ENCODE data around the gene SPSB2. TPM values are rescaled to one million over a fixed set of nuclear protein-coding genes. Genes with fewer than 3 reads are reported as not detected.

SPSB2 gene
- polyA plus RNA-seq, 4 donors: 9.7 to 22.5 (median 12.7) TPM

GRCh38 chr12:6821591-6822425 is 51.3 kb downstream of the SPSB2 start, which contains the start of gene GPR162:
GPR162 (plus strand) TSS chr12:6821821; CDS start chr12:6823899, 2,078 bp downstream.
- Histone ChIP-seq H3K27ac (ENCODE audit: low read depth in 1 of 3, low read length in 2 of 3) (peak within 1 kb of the TSS in 2 of 3 donors; percentile 13 to 59), H3K4me3 (ENCODE audit: low read depth in 1 of 3, low read length in 3 of 3) (peak within 1 kb of the TSS in 2 of 3 donors; percentile 2 to 39), H3K9me3 (ENCODE audit: control insufficient read depth in 2 of 2, insufficient read depth in 1 of 2, low read depth in 1 of 2, low read length in 1 of 2) (no peaks in the 10 kb centered on the region), H3K36me3 (ENCODE audit: control insufficient read depth in 3 of 3, insufficient read depth in 2 of 3, low read depth in 1 of 3, low read length in 3 of 3) (peaks cover 0 to 8% (median 0%) of the 10 kb centered on the region in 3 donors), H3K27me3 (ENCODE audit: control insufficient read depth in 3 of 3, insufficient read depth in 3 of 3, low read length in 3 of 3) (peaks cover 0 to 65% (median 2%) of the 10 kb centered on the region in 3 donors), H3K4me1 (ENCODE audit: control insufficient read depth in 3 of 3, insufficient read depth in 2 of 3, low read depth in 1 of 3, low read length in 2 of 3) (peaks cover 0 to 24% (median 0%) of the 10 kb centered on the region in 3 donors)
- DNase-seq (peak in 1 of 2 donors; percentile 66), FAIRE-seq (no peak)
- 1 to 5% (median 2%) methylated on average over 10 to 28 of the region's 28 CpGs for WGBS, 3 donors

Other genes with a start within 250 kb of the SPSB2 start
- 10 to 100 TPM in 1 of 4 donors, 1 to 10 TPM in 3; 6.2 to 19.7 (median 8.3) TPM for gene LPAR5, start 237.3 kb downstream of the SPSB2 start, polyA plus RNA-seq
- gene ACRBP, start 225.9 kb downstream of the SPSB2 start, polyA plus RNA-seq: 1 to 10 TPM; 2.6 to 5.9 (median 3.6) TPM
- 10 to 100 TPM; 29.3 to 61.0 (median 30.5) TPM for gene ING4, start 210.2 kb downstream of the SPSB2 start, polyA plus RNA-seq
- gene ZNF384, start 183.9 kb downstream of the SPSB2 start, polyA plus RNA-seq: 10 to 100 TPM; 26.2 to 82.3 (median 34.6) TPM
- 1 to 10 TPM in 2 of 4 donors, not detected in 2; 1.7 to 3.4 TPM for gene PIANP, start 172.5 kb downstream of the SPSB2 start, polyA plus RNA-seq
- gene COPS7A, start 149.3 kb downstream of the SPSB2 start, polyA plus RNA-seq: 10 to 100 TPM; 30.5 to 49.3 (median 36.1) TPM
- 100 to 1,000 TPM; 163 to 233 (median 187) TPM for gene MLF2, start 120.2 kb downstream of the SPSB2 start, polyA plus RNA-seq
- gene PTMS, start 106.9 kb downstream of the SPSB2 start, polyA plus RNA-seq: 100 to 1,000 TPM in 2 of 4 donors, 10 to 100 TPM in 2; 34.0 to 204 (median 122) TPM
- 1 to 10 TPM in 2 of 4 donors, under 1 TPM in 2; 0.67 to 5.9 (median 1.3) TPM for gene LAG3, start 100.8 kb downstream of the SPSB2 start, polyA plus RNA-seq
- gene CD4, start 83.8 kb downstream of the SPSB2 start, polyA plus RNA-seq: 10 to 100 TPM in 1 of 4 donors, 1 to 10 TPM in 2, under 1 TPM in 1; 0.89 to 19.1 (median 6.5) TPM
- 1 to 10 TPM in 3 of 4 donors, not detected in 1; 1.1 to 6.7 (median 5.1) TPM for gene GPR162, start 51.5 kb downstream of the SPSB2 start, polyA plus RNA-seq
- gene P3H3, start 44.9 kb downstream of the SPSB2 start, polyA plus RNA-seq: 10 to 100 TPM in 1 of 4 donors, 1 to 10 TPM in 2, under 1 TPM in 1; 0.89 to 18.3 (median 4.9) TPM
- gene GNB3, start 32.4 kb downstream of the SPSB2 start, polyA plus RNA-seq: 1 to 10 TPM in 3 of 4 donors, not detected in 1; 1.0 to 5.5 (median 3.2) TPM
- gene CDCA3, start 22.0 kb downstream of the SPSB2 start, polyA plus RNA-seq: 10 to 100 TPM; 30.3 to 99.1 (median 49.0) TPM
- 10 to 100 TPM; 31.9 to 54.0 (median 39.2) TPM for gene USP5, start 21.2 kb downstream of the SPSB2 start, polyA plus RNA-seq
- 1,000 to 10,000 TPM in 2 of 4 donors, 100 to 1,000 TPM in 2; 574 to 1,439 (median 1,040) TPM for gene TPI1, start 5.8 kb downstream of the SPSB2 start, polyA plus RNA-seq
- 1 to 10 TPM; 3.6 to 8.2 (median 4.7) TPM for gene LRRC23, start 31.5 kb upstream of the SPSB2 start, polyA plus RNA-seq
- 10 to 100 TPM in 1 of 4 donors, 1 to 10 TPM in 2, under 1 TPM in 1; 0.67 to 19.1 (median 3.1) TPM for gene ENO2, start 41.3 kb upstream of the SPSB2 start, polyA plus RNA-seq
- gene ATN1, start 54.7 kb upstream of the SPSB2 start, polyA plus RNA-seq: 10 to 100 TPM; 34.0 to 63.3 (median 46.2) TPM
- not detected for gene RNU7-1, start 70.5 kb upstream of the SPSB2 start, polyA plus RNA-seq
- 100 to 1,000 TPM; 119 to 379 (median 273) TPM for gene C12orf57, start 70.7 kb upstream of the SPSB2 start, polyA plus RNA-seq
- gene PTPN6, start 78.1 kb upstream of the SPSB2 start, polyA plus RNA-seq: 10 to 100 TPM; 37.4 to 81.1 (median 58.7) TPM
- 100 to 1,000 TPM; 165 to 311 (median 212) TPM for gene PHB2, start 97.4 kb upstream of the SPSB2 start, polyA plus RNA-seq
- 10 to 100 TPM; 12.3 to 39.3 (median 23.2) TPM for gene EMG1, start 97.6 kb upstream of the SPSB2 start, polyA plus RNA-seq
- gene LPCAT3, start 145.2 kb upstream of the SPSB2 start, polyA plus RNA-seq: 10 to 100 TPM; 67.8 to 95.9 (median 77.3) TPM
- 100 to 1,000 TPM in 1 of 4 donors, 10 to 100 TPM in 2, 1 to 10 TPM in 1; 4.7 to 196 (median 35.0) TPM for gene C1S, start 187.4 kb upstream of the SPSB2 start, polyA plus RNA-seq
- gene C1R, start 219.1 kb upstream of the SPSB2 start, polyA plus RNA-seq: 100 to 1,000 TPM in 1 of 4 donors, 10 to 100 TPM in 2, 1 to 10 TPM in 1; 4.5 to 254 (median 22.9) TPM
- gene C1RL, start 235.9 kb upstream of the SPSB2 start, polyA plus RNA-seq: 10 to 100 TPM in 3 of 4 donors, 1 to 10 TPM in 1; 10.0 to 77.1 (median 22.1) TPM

Measured in small intestine (tissue), 7 donors.